ENCODE measurements around the gene CCND1.
"Not testable (repeated sequence)": the region's sequence is repeated elsewhere in the genome, so short reads cannot be mapped to it uniquely, and the experiment has no call there.

Gene CCND1

GRCh38 chr11:69683764-69684333 is 42.9 kb downstream of the CCND1 start:
- DNase-seq (ENCODE audit: extremely low read depth, low read depth): no peak
- TF ChIP-seq, protein P1, sequence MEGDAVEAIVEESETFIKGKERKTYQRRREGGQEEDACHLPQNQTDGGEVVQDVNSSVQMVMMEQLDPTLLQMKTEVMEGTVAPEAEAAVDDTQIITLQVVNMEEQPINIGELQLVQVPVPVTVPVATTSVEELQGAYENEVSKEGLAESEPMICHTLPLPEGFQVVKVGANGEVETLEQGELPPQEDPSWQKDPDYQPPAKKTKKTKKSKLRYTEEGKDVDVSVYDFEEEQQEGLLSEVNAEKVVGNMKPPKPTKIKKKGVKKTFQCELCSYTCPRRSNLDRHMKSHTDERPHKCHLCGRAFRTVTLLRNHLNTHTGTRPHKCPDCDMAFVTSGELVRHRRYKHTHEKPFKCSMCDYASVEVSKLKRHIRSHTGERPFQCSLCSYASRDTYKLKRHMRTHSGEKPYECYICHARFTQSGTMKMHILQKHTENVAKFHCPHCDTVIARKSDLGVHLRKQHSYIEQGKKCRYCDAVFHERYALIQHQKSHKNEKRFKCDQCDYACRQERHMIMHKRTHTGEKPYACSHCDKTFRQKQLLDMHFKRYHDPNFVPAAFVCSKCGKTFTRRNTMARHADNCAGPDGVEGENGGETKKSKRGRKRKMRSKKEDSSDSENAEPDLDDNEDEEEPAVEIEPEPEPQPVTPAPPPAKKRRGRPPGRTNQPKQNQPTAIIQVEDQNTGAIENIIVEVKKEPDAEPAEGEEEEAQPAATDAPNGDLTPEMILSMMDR (IDR thresholded peaks at IDR 0.05; ENCODE audit: low read depth, low read length): no peak; the same call in 1 of the 2 replicates

DNA sequence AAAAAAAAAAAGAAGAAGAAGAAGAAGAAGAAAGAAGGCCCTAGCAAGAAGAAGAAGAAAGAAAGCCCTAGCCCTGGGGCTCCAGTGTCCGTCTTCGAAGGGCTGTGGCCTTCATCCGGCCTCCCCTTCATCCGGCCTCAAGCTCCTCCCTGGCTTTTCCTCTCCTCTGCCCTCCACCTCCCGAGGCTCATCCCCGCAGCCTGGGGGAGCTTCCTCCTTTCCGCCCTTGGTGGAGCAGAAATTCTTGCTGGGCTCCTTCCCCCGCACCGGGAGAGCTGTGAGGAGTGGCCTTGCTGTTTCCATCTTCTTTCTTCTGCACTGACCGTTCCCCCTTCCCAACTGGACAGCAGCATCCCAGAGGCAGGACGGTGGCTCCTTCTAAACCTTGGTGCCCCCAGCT is 43.7 kb downstream of the CCND1 start:
- no peak for DNase-seq (ENCODE audit: extremely low read depth, low read depth)

GRCh38 chr11:69685348-69685747 is 44.4 kb downstream of the CCND1 start:
- TF ChIP-seq, protein P1 (IDR thresholded peaks at IDR 0.05; ENCODE audit: low read depth, low read length): no peak
- DNase-seq (ENCODE audit: extremely low read depth, low read depth): no peak

More for the DNA sequence above, 43.7 kb downstream of the CCND1 start:
- TF ChIP-seq, protein P1 (IDR thresholded peaks at IDR 0.05; ENCODE audit: low read depth, low read length): no peak

- TF ChIP-seq, protein P1 (IDR thresholded peaks at IDR 0.05; ENCODE audit: low read depth, low read length): no peak
- DNase-seq (ENCODE audit: extremely low read depth, low read depth): no peak
Observed at GRCh38 chr11:69686452-69686851, 45.5 kb downstream of the CCND1 start.

- DNase-seq (ENCODE audit: extremely low read depth, low read depth): no peak
Observed at GRCh38 chr11:69686856-69687255, 45.9 kb downstream of the CCND1 start.

GRCh38 chr11:69687969-69688771 is 47.2 kb downstream of the CCND1 start:
- DNase-seq (ENCODE audit: extremely low read depth, low read depth): not testable (repeated sequence)

More at GRCh38 chr11:69686856-69687255, 45.9 kb downstream of the CCND1 start:
- TF ChIP-seq, protein P1 (IDR thresholded peaks at IDR 0.05; ENCODE audit: low read depth, low read length): no peak

GRCh38 chr11:69689484-69690319 is 48.7 kb downstream of the CCND1 start:
- TF ChIP-seq, protein P1 (IDR thresholded peaks at IDR 0.05; ENCODE audit: low read depth, low read length): no peak
- DNase-seq (ENCODE audit: extremely low read depth, low read depth): no peak
